Heart right ventricle (tissue), 16 donors: Measurements from ENCODE around the gene YBX1. TPM values are rescaled to one million over a fixed set of nuclear protein-coding genes. Genes with fewer than 3 reads are reported as not detected.
"Not testable (repeated sequence)": the region's sequence is repeated elsewhere in the genome, so short reads cannot be mapped to it uniquely, and the experiment has no call there.

Experiments used
- ATAC-seq, 8 donors: fragments of 200-7000 bp; cut with Tn5 transposase; one replicate each; pipeline ENCODE4 v1.9.1; 2020; ENCODE audit warnings: mild to moderate bottlenecking in 8 of 8, moderate library complexity in 8 of 8, moderate number of reproducible peaks in 1 of 8
- DNase-seq, 2 donors: peaks; one replicate each; pipeline ENCODE4 v3.0.0-alpha.2; 2020
- H3K27ac ChIP-seq, 10 donors: fragments of 200-600 bp; sonication (generic) in 2 of 10; one replicate each; pipeline versions ENCODE4 v1.5.0 to v1.8.0; 2020 to 2022; ENCODE audit warnings: mild to moderate bottlenecking in 3 of 10
- H3K27me3 ChIP-seq, 7 donors: fragments of 200-600 bp; one replicate each; pipeline ENCODE4 v1.8.0; 2021 to 2022; ENCODE audit warnings: mild to moderate bottlenecking in 2 of 7
- H3K36me3 ChIP-seq, 9 donors: fragments of 200-600 bp; sonication (generic) in 1 of 9; one replicate each; pipeline versions ENCODE4 v1.5.0 to v1.8.0; 2020 to 2022; ENCODE audit warnings: mild to moderate bottlenecking in 2 of 9
- H3K4me1 ChIP-seq, 9 donors: fragments of 200-600 bp; sonication (generic) in 1 of 9; one replicate each; pipeline versions ENCODE4 v1.5.0 to v1.8.0; 2020 to 2022; ENCODE audit warnings: mild to moderate bottlenecking in 4 of 9
- H3K4me3 ChIP-seq, 10 donors: fragments of 200-600 bp; sonication (generic) in 2 of 10; one replicate each; pipeline versions ENCODE4 v1.5.0 to v1.8.0; 2020 to 2022; ENCODE audit warnings: mild to moderate bottlenecking in 7 of 10, moderate library complexity in 2 of 10
- H3K9me3 ChIP-seq, 11 donors: fragments of 200-600 bp in 10 of 11; sonication (generic) in 2 of 11; one replicate each; pipeline versions ENCODE4 v1.5.0 to v1.8.0; 2013 to 2022; ENCODE audit warnings: mild to moderate bottlenecking in 2 of 11, control low read depth in 1 of 11, moderate library complexity in 1 of 11
- WGBS, 2 donors: extraction: QIAGEN DNeasy Blood & Tissue Kit; methylation state at CpG; one replicate each; pipeline ENCODE4 v1.1.7; 2013; ENCODE audit warnings: inconsistent platforms in 1 of 2; 5-methylcytosine and 5-hydroxymethylcytosine counted together
- intact Hi-C, 10 donors: fragments of 100-400 bp; cut with DNase I; formaldehyde crosslinking; loops; one replicate each; pipeline versions ENCODE4 v1.11.1 to v1.14.2; 2022
- polyA plus RNA-seq, 2 donors: library from polyadenylated mRNA; stranded (reverse); fragments of 200-250 nt; gene quantifications; one replicate each; pipeline ENCODE4 v1.2.3, GENCODE V29; 2013
- total RNA-seq, 10 donors: library from RNA; stranded (reverse); fragmentation: NEBNext Ultra II Directional in 3 of 10; extraction: Animal tissue kit (Norgen Biotek cat#: 25700) in 3 of 10; gene quantifications; one replicate each; pipeline versions ENCODE4 v1.2.1 to v1.2.4, GENCODE V29; 2021 to 2023
- TF ChIP-seq, protein P1 (sequence below), 9 donors: fragments of 200-600 bp; sonication (generic) in 2 of 9; IDR thresholded peaks; one replicate each; pipeline versions ENCODE4 v1.5.0 to v1.8.0; 2021 to 2022; ENCODE audit warnings: antibody characterized with exemption in 9 of 9, mild to moderate bottlenecking in 5 of 9, moderate library complexity in 1 of 9
- donor health status: Arrhythmogenic right ventricular cardiomyopathy.
- donor health status: ischemic (EF 13 %, LVEDD 7.1; RV severe dilation, severe dysfunction).
- donor health status: healthy with polysubstance abuse.
- donor health status: DM: no; HTN: yes; CAD: no.
- donor health status: DM: no; HTN: no; CAD: no.
- donor health status: ischemic (EF 25% LVEDD 6.9; RV normal size, moderate dysfunction).
- donor health status: ischemic (EF 25% LVEDD 5.7; RV mildly dilated, moderate dysfunction).
- donor health status: healthy.
- donor health status: DM: yes; HTN: yes; CAD: no.
- donor health status: Ischemic cardiomyopathy.
- donor health status: ischemic (EF 35%, LVEDD 5.7; RV mildly dilated, moderate dysfunction).
- donor health status: nonischemic (EF 11% LVEDD 7.7; RV severe dilation, severe dysfunction).
- donor health status: DM: yes; HTN: yes; CAD: no.
- donor health status: PGD.
- donor health status: ischemic (EF 29% LVEDD 5.4; RV normal size, mild dysfunction).
- donor health status: nonischemic (EF 23%, LVEDD 6.1; RV moderate dilation, normal function).

The YBX1 gene
- total and polyA plus RNA-seq, 12 donors = 300 to 1,036 (median 777) TPM

DNA sequence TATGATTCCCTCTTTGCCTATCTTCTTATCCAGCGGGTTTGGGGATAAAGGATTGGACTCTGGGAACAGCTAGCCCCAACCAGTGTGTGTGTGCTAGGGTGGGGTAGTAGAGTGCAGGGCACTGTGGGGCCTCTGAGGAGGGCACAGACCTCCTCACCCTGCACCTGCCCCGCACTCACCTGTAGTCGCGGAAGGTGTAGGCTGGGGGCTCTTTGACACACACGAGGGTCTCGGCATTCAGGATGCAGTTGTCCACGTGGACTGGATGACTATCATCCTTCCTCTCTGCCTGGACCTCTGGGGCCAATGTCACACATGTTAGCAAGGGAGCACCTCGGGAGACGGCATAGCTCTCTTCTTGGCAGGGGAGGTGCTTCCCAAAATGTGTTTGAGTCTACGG, 65.8 kb downstream of the YBX1 start:
- Histone ChIP-seq H3K27me3 (no peaks in the 10 kb centered on the region), H3K36me3 (peaks cover 0 to 69% (median 34%) of the 10 kb centered on the region in 9 donors), H3K4me3 (no peak overlapping the region), H3K4me1 (peaks cover 0 to 16% (median 0%) of the 10 kb centered on the region in 9 donors), H3K27ac (no peak overlapping the region), H3K9me3 (no peaks in the 10 kb centered on the region)
- 82 to 86% methylated on average over 10 of the region's 10 CpGs for WGBS, 2 donors
- ATAC-seq (peak in 2 of 8 donors; percentile 8 to 29), DNase-seq (no peak)
- TF ChIP-seq, protein P1, sequence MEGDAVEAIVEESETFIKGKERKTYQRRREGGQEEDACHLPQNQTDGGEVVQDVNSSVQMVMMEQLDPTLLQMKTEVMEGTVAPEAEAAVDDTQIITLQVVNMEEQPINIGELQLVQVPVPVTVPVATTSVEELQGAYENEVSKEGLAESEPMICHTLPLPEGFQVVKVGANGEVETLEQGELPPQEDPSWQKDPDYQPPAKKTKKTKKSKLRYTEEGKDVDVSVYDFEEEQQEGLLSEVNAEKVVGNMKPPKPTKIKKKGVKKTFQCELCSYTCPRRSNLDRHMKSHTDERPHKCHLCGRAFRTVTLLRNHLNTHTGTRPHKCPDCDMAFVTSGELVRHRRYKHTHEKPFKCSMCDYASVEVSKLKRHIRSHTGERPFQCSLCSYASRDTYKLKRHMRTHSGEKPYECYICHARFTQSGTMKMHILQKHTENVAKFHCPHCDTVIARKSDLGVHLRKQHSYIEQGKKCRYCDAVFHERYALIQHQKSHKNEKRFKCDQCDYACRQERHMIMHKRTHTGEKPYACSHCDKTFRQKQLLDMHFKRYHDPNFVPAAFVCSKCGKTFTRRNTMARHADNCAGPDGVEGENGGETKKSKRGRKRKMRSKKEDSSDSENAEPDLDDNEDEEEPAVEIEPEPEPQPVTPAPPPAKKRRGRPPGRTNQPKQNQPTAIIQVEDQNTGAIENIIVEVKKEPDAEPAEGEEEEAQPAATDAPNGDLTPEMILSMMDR (IDR thresholded peaks at IDR 0.05) = no peak
- intact Hi-C loops = loop anchor here in 8 of 10 donors (5.0 to 10.0 kb wide), 7 partner anchors 161 to 603 kb away; partner anchors contain the start of gene GUCA2B (in 1 of the 8)

DNA sequence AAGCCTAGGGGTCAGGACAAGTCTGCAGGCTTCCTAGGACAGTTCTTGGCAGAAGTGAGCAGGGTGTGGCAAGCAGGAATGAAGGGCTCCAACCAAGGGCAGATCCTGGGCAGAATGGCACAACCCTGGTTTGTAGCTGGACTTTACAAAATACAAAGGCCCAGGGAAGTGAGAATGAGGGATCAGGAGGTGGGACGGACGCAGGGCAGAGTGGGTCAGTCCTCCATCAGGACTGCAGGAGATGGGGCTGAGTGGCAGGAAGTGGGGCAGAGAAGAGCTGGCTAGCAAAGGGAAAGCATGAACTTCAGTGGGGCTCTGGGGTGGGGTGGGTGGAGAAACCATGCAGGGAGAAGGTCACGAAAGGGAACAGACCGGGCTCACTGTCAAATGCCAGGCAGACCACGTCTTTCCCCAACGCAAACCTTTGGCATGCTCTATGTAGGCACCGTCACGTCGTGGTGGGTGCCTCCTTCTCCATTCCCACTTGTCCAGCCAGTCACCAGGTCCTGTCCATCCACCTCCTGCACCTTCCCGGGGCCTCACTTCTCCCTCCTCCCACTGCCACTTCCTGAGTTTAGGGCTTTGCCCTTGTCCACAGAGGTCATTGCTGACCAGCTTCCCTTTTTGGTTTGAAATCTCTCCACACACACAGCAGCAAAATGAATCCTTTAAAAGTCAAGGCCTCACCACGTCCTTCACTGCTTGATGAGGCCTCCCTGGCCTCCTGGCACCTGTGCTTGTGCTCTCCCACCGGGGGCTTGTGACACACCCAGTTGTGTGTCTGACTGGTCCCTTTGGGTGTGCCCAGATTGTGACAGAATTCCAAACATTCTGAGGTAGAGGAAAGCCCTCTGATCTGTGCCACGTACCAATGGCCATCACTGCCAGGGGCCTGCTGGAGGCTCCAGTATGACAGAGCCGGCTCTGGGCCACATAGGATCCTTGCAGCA, 66.5 kb downstream of the YBX1 start:
- peak in 1 of 8 donors; percentile 26 for ATAC-seq
- H3K9me3 ChIP-seq = no peaks in the 10 kb centered on the region
- 86 to 88% methylated on average over 14 of the region's 14 CpGs for WGBS, 2 donors
- TF ChIP-seq, protein P1 (IDR thresholded peaks at IDR 0.05) = no peak
- peaks cover under 1 to 76% (median 39%) of the 10 kb centered on the region in 9 donors for H3K36me3 ChIP-seq
- DNase-seq = no peak
- peak overlapping the region in 1 of 10 donors; percentile 57 for H3K27ac ChIP-seq
- intact Hi-C loops = loop anchor here in 8 of 10 donors (5.0 to 10.0 kb wide), 7 partner anchors 161 to 604 kb away; partner anchors contain the start of gene GUCA2B (in 1 of the 8)
- H3K4me3 ChIP-seq = no peak overlapping the region
- H3K4me1 ChIP-seq = peaks cover 0 to 16% (median 0%) of the 10 kb centered on the region in 9 donors
- H3K27me3 ChIP-seq = no peaks in the 10 kb centered on the region

DNA sequence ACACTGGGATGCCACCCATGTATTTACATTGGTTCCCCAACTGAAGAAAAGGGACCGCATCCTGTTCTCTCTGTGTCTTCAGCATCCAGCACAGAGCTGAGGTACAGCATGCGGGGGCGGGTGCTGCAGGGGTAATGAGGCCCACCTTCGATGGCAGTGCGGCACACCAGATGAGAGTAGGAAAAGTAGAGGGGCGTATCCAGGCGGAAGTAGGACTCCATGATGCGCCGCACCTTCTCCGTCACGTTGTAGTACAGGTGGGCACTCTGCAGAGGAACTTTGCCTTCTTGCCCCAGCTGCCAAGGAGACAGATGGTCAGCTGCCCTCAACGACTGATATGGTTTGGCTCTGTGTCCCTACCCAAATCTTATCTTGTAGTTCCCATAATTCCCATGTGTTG, 67.8 kb downstream of the YBX1 start:
- WGBS, 2 donors = 89 to 92% methylated on average over 12 of the region's 12 CpGs
- ATAC-seq (no peak), DNase-seq (no peak)
- Histone ChIP-seq H3K27ac (no peak overlapping the region), H3K36me3 (peaks cover 6 to 89% (median 48%) of the 10 kb centered on the region in 9 donors), H3K4me3 (no peak overlapping the region), H3K9me3 (no peaks in the 10 kb centered on the region), H3K27me3 (no peaks in the 10 kb centered on the region), H3K4me1 (peaks cover 0 to 16% (median 0%) of the 10 kb centered on the region in 9 donors)
- TF ChIP-seq, protein P1 (IDR thresholded peaks at IDR 0.05) = no peak
- intact Hi-C loops = loop anchor here in 3 of 10 donors (10.0 kb wide), 3 partner anchors 405 to 595 kb away; partner anchors contain the start of genes FOXJ3 (in 1 of the 3) and GUCA2B (in 1 of the 3)

DNA sequence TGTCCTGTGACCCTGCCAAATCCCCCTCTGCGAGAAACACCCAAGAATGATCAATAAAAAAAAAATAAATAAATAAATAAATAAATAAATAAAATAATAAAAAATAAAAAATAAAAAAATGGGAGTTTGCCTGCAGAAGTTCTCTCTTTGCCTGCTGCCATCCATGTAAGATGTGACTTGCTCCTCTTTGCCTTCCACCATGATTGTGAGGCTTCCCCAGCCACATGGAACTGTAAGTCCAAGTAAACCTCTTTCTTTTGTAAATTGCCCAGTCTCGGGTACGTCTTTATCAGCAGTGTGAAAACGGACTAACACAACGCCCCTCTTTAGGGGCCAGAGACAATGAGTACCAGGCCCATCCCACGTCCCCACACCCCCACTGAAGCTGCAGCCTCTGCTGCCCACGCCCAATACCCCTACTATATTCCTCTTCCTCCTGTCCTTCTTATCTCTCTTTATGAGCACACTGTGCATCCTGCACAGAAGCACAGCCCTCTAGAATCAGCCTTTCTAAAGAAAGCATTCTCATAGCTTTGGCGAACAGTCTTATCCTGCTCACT, 69.4 kb downstream of the YBX1 start:
- peaks cover 0 to 16% (median 0%) of the 10 kb centered on the region in 9 donors for H3K4me1 ChIP-seq
- not testable (repeated sequence) for H3K27ac ChIP-seq, ATAC-seq, H3K4me3 ChIP-seq, DNase-seq, H3K9me3 ChIP-seq, H3K27me3 ChIP-seq
- WGBS, 2 donors = 89 to 94% methylated on average over 8 of the region's 8 CpGs
- intact Hi-C loops = loop anchor here in 3 of 10 donors (10.0 kb wide), 3 partner anchors 407 to 597 kb away; partner anchors contain the start of genes FOXJ3 (in 1 of the 3) and GUCA2B (in 1 of the 3)
- peaks cover 6 to 94% (median 57%) of the 10 kb centered on the region in 9 donors for H3K36me3 ChIP-seq
